ENCODE measurements around the gene MAPK8. TPM values are rescaled to one million over a fixed set of nuclear protein-coding genes. Genes with fewer than 3 reads are reported as not detected.
A peak's percentile ranks its signal among the peaks of the same experiment; 100 is the strongest.

MAPK8 gene
- total RNA-seq, 2 experiments from 2014 or later, result 44.2 to 45.4 TPM

GRCh38 chr10:48284002-48284546, 22.4 kb upstream of the MAPK8 start:
- Mint-ChIP-seq H3K27ac (no peak overlapping the region), H3K4me1 (ENCODE audit: low read depth) (peaks cover 3% of the 10 kb centered on the region), H3K27me3 (peaks cover 31% of the 10 kb centered on the region), H3K36me3 (no peaks in the 10 kb centered on the region), H3K4me3 (no peak overlapping the region), H3K9me3 (peaks cover 14% of the 10 kb centered on the region)
- ChIA-PET CTCF (no interaction called here), POLR2A (no interaction called here)
- DNase-seq, result no peak
- intact Hi-C loops (cut with micrococcal nuclease), result no loop called here

- Mint-ChIP-seq H3K9me3 (peaks cover 14% of the 10 kb centered on the region), H3K36me3 (no peaks in the 10 kb centered on the region), H3K27me3 (peaks cover 30% of the 10 kb centered on the region), H3K4me1 (ENCODE audit: low read depth) (peaks cover 7% of the 10 kb centered on the region), H3K27ac (no peak overlapping the region), H3K4me3 (no peak overlapping the region)
- POLR2A ChIA-PET, result no interaction called here
- no peak for DNase-seq
- intact Hi-C loops (cut with micrococcal nuclease), result no loop called here
- CTCF ChIA-PET, result no interaction called here
Observed at GRCh38 chr10:48284811-48285210, 21.7 kb upstream of the MAPK8 start.

GRCh38 chr10:48285710-48286109, 20.8 kb upstream of the MAPK8 start:
- ChIA-PET POLR2A (no interaction called here), CTCF (no interaction called here)
- Mint-ChIP-seq H3K4me1 (ENCODE audit: low read depth) (peaks cover 7% of the 10 kb centered on the region), H3K4me3 (no peak overlapping the region), H3K36me3 (no peaks in the 10 kb centered on the region), H3K27ac (no peak overlapping the region), H3K27me3 (peaks cover 28% of the 10 kb centered on the region), H3K9me3 (peaks cover 14% of the 10 kb centered on the region)
- intact Hi-C loops (cut with micrococcal nuclease), result no loop called here
- no peak for DNase-seq

- no peak for DNase-seq
- POLR2A ChIA-PET, result no interaction called here
- no peak overlapping the region for H3K4me3 Mint-ChIP-seq
- no peak overlapping the region for H3K27ac Mint-ChIP-seq
- CTCF ChIA-PET, result no interaction called here
- H3K9me3 Mint-ChIP-seq, result peaks cover 9% of the 10 kb centered on the region
- intact Hi-C loops (cut with micrococcal nuclease), result no loop called here
- peaks cover 22% of the 10 kb centered on the region for H3K27me3 Mint-ChIP-seq
- peaks cover 7% of the 10 kb centered on the region for H3K4me1 Mint-ChIP-seq (ENCODE audit: low read depth)
- no peaks in the 10 kb centered on the region for H3K36me3 Mint-ChIP-seq
Observed at GRCh38 chr10:48286356-48286755, 20.1 kb upstream of the MAPK8 start.

- H3K4me3 Mint-ChIP-seq, result no peak overlapping the region
- no peak for DNase-seq
- peaks cover 6% of the 10 kb centered on the region for H3K9me3 Mint-ChIP-seq
- H3K4me1 Mint-ChIP-seq (ENCODE audit: low read depth), result peaks cover 7% of the 10 kb centered on the region
- peaks cover 19% of the 10 kb centered on the region for H3K27me3 Mint-ChIP-seq
- no peaks in the 10 kb centered on the region for H3K36me3 Mint-ChIP-seq
- H3K27ac Mint-ChIP-seq, result no peak overlapping the region
- CTCF ChIA-PET, result no interaction called here
- POLR2A ChIA-PET, result no interaction called here
- intact Hi-C loops (cut with micrococcal nuclease), result no loop called here
Observed at GRCh38 chr10:48287417-48288391, 18.8 kb upstream of the MAPK8 start.

GRCh38 chr10:48288661-48289060, 17.8 kb upstream of the MAPK8 start:
- intact Hi-C loops (cut with micrococcal nuclease), result loop anchor here (1.0 kb wide), 1 partner anchor 73 kb away; no protein-coding TSS in a partner anchor
- ChIA-PET CTCF (interaction anchor here (2.9 kb wide), 1 partner anchor 15 kb away, joined by 15 read pairs; no protein-coding TSS in a partner anchor), POLR2A (no interaction called here)
- Mint-ChIP-seq H3K9me3 (peaks cover 5% of the 10 kb centered on the region), H3K36me3 (no peaks in the 10 kb centered on the region), H3K4me3 (no peak overlapping the region), H3K27ac (no peak overlapping the region), H3K27me3 (peaks cover 19% of the 10 kb centered on the region), H3K4me1 (ENCODE audit: low read depth) (peaks cover 7% of the 10 kb centered on the region)
- no peak for DNase-seq

GRCh38 chr10:48289501-48290238, 16.8 kb upstream of the MAPK8 start:
- H3K27me3 Mint-ChIP-seq, result peaks cover 11% of the 10 kb centered on the region
- peaks cover 7% of the 10 kb centered on the region for H3K4me1 Mint-ChIP-seq (ENCODE audit: low read depth)
- no peaks in the 10 kb centered on the region for H3K36me3 Mint-ChIP-seq
- no peak overlapping the region for H3K4me3 Mint-ChIP-seq
- ChIA-PET CTCF (interaction anchor here (0.6 to 3.2 kb wide), 10 partner anchors 9 to 831 kb away, joined by 3 to 18 read pairs (median 3); no protein-coding TSS in a partner anchor), POLR2A (no interaction called here)
- H3K27ac Mint-ChIP-seq, result no peak overlapping the region
- peak; percentile 60 for DNase-seq
- no peaks in the 10 kb centered on the region for H3K9me3 Mint-ChIP-seq
- intact Hi-C loops (cut with micrococcal nuclease), result loop anchor here (1.0 kb wide), 1 partner anchor 74 kb away; no protein-coding TSS in a partner anchor

- H3K36me3 Mint-ChIP-seq, result no peaks in the 10 kb centered on the region
- no peak for DNase-seq
- peaks cover 5% of the 10 kb centered on the region for H3K27me3 Mint-ChIP-seq
- intact Hi-C loops (cut with micrococcal nuclease), result no loop called here
- CTCF ChIA-PET, result interaction anchor here (0.6 to 3.2 kb wide), 10 partner anchors 9 to 832 kb away, joined by 3 to 18 read pairs (median 3); no protein-coding TSS in a partner anchor
- H3K9me3 Mint-ChIP-seq, result no peaks in the 10 kb centered on the region
- H3K4me3 Mint-ChIP-seq, result no peak overlapping the region
- H3K27ac Mint-ChIP-seq, result no peak overlapping the region
- POLR2A ChIA-PET, result no interaction called here
- peaks cover 7% of the 10 kb centered on the region for H3K4me1 Mint-ChIP-seq (ENCODE audit: low read depth)
Observed at GRCh38 chr10:48290286-48290685, 16.2 kb upstream of the MAPK8 start.

GRCh38 chr10:48291190-48291589, 15.3 kb upstream of the MAPK8 start:
- Mint-ChIP-seq H3K4me1 (ENCODE audit: low read depth) (peaks cover 7% of the 10 kb centered on the region), H3K27ac (no peak overlapping the region), H3K9me3 (no peaks in the 10 kb centered on the region), H3K36me3 (no peaks in the 10 kb centered on the region), H3K4me3 (no peak overlapping the region), H3K27me3 (peaks cover 4% of the 10 kb centered on the region)
- ChIA-PET CTCF (interaction anchor here (2.9 to 3.2 kb wide), 2 partner anchors 13 to 76 kb away, joined by 15 to 18 read pairs; no protein-coding TSS in a partner anchor), POLR2A (no interaction called here)
- no peak for DNase-seq
- intact Hi-C loops (cut with micrococcal nuclease), result no loop called here

GRCh38 chr10:48292616-48293015, 13.9 kb upstream of the MAPK8 start:
- Mint-ChIP-seq H3K9me3 (no peaks in the 10 kb centered on the region), H3K4me3 (no peak overlapping the region), H3K4me1 (ENCODE audit: low read depth) (peaks cover 7% of the 10 kb centered on the region), H3K27me3 (no peaks in the 10 kb centered on the region), H3K36me3 (no peaks in the 10 kb centered on the region), H3K27ac (no peak overlapping the region)
- CTCF ChIA-PET, result no interaction called here
- POLR2A ChIA-PET, result no interaction called here
- no peak for DNase-seq
- intact Hi-C loops (cut with micrococcal nuclease), result no loop called here

- no peak overlapping the region for H3K27ac Mint-ChIP-seq
- no peaks in the 10 kb centered on the region for H3K27me3 Mint-ChIP-seq
- no peak for DNase-seq
- no peaks in the 10 kb centered on the region for H3K9me3 Mint-ChIP-seq
- ChIA-PET POLR2A (no interaction called here), CTCF (no interaction called here)
- intact Hi-C loops (cut with micrococcal nuclease), result no loop called here
- no peak overlapping the region for H3K4me3 Mint-ChIP-seq
- H3K4me1 Mint-ChIP-seq (ENCODE audit: low read depth), result peaks cover 4% of the 10 kb centered on the region
- no peaks in the 10 kb centered on the region for H3K36me3 Mint-ChIP-seq
Observed at GRCh38 chr10:48294431-48294830, 12.0 kb upstream of the MAPK8 start.

GRCh38 chr10:48296576-48297098, 9.8 kb upstream of the MAPK8 start:
- intact Hi-C loops (cut with micrococcal nuclease), result no loop called here
- no peak overlapping the region for H3K27ac Mint-ChIP-seq
- H3K9me3 Mint-ChIP-seq, result no peaks in the 10 kb centered on the region
- no peak overlapping the region for H3K4me3 Mint-ChIP-seq
- ChIA-PET CTCF (no interaction called here), POLR2A (no interaction called here)
- H3K4me1 Mint-ChIP-seq (ENCODE audit: low read depth), result no peaks in the 10 kb centered on the region
- no peaks in the 10 kb centered on the region for H3K36me3 Mint-ChIP-seq
- no peak for DNase-seq
- peaks cover 2% of the 10 kb centered on the region for H3K27me3 Mint-ChIP-seq
